GM23248 (cell line): Measurements from ENCODE around the gene MYO1E. TPM values are rescaled to one million over a fixed set of nuclear protein-coding genes. Genes with fewer than 3 reads are reported as not detected.

Source experiments
- DNase-seq: peaks from one replicate; pipeline ENCODE4 v3.0.0-alpha.2; 2015
- H2AFZ ChIP-seq: fragments of 200-600 bp; sonication (generic); 2 replicates; pipeline ENCODE4 v1.6.1; 2016; ENCODE audit warnings: antibody characterized with exemption
- H3F3A ChIP-seq: fragments of 200-600 bp; sonication (generic); 2 replicates; pipeline ENCODE4 v1.6.1; 2016; ENCODE audit warnings: mild to moderate bottlenecking, antibody characterized with exemption, mixed run types; ENCODE audit not compliant: insufficient read depth
- H3K27ac ChIP-seq: fragments of 200-600 bp; sonication (generic); 2 replicates; pipeline ENCODE4 v1.5.1; 2016; ENCODE audit warnings: mild to moderate bottlenecking
- H3K27me3 ChIP-seq: fragments of 200-600 bp; sonication (generic); replicated peaks from 2 replicates; pipeline ENCODE4 v1.6.1; 2016; ENCODE audit warnings: mild to moderate bottlenecking; ENCODE audit not compliant: insufficient read depth
- H3K36me3 ChIP-seq: fragments of 200-600 bp; sonication (generic); 2 replicates; pipeline ENCODE4 v1.6.1; 2016; ENCODE audit warnings: low read depth, mild to moderate bottlenecking
- H3K4me1 ChIP-seq: fragments of 200-600 bp; sonication (generic); 2 replicates; pipeline ENCODE4 v1.6.1; 2016; ENCODE audit warnings: mild to moderate bottlenecking; ENCODE audit not compliant: insufficient read depth
- H3K4me2 ChIP-seq: fragments of 200-600 bp; sonication (generic); one replicate; pipeline ENCODE4 v1.6.1; 2016; ENCODE audit warnings: mild to moderate bottlenecking; ENCODE audit not compliant: unreplicated experiment
- H3K4me3 ChIP-seq: fragments of 200-600 bp; sonication (generic); 2 replicates; pipeline ENCODE4 v1.5.1; 2016; ENCODE audit warnings: mild to moderate bottlenecking
- H3K79me2 ChIP-seq: fragments of 200-600 bp; sonication (generic); 2 replicates; pipeline ENCODE4 v1.6.1; 2016; ENCODE audit warnings: mild to moderate bottlenecking; ENCODE audit not compliant: insufficient read depth
- H3K9ac ChIP-seq: fragments of 200-600 bp; sonication (generic); 2 replicates; pipeline ENCODE4 v1.6.1; 2016; ENCODE audit warnings: mild to moderate bottlenecking
- H3K9me2 ChIP-seq: fragments of 200-600 bp; sonication (generic); 2 replicates; pipeline ENCODE4 v1.6.1; 2016; ENCODE audit warnings: mixed run types, mild to moderate bottlenecking, moderate library complexity; ENCODE audit not compliant: insufficient read depth
- H3K9me3 ChIP-seq: fragments of 200-600 bp; sonication (generic); one replicate; pipeline ENCODE4 v1.6.1; 2017; ENCODE audit warnings: low read depth
- H4K20me1 ChIP-seq: fragments of 200-600 bp; sonication (generic); 2 replicates; pipeline ENCODE4 v1.6.0; 2016; ENCODE audit not compliant: insufficient read depth
- EZH2 ChIP-seq: fragments of 200-600 bp; sonication (generic); IDR thresholded peaks from 2 replicates; pipeline ENCODE4 v1.6.1; 2018; ENCODE audit warnings: antibody characterized with exemption, mild to moderate bottlenecking; ENCODE audit not compliant: insufficient read depth, poor library complexity, severe bottlenecking
- EZH2phosphoT487 ChIP-seq: fragments of 200-600 bp; sonication (generic); IDR thresholded peaks from 2 replicates; pipeline ENCODE4 v1.6.1; 2018; ENCODE audit warnings: antibody characterized with exemption, moderate library complexity, mild to moderate bottlenecking, low read depth; ENCODE audit not compliant: insufficient read depth
- WGBS, 2 experiments: methylation state at CpG; one replicate each; pipeline ENCODE4 v1.1.6; 2015 to 2017; ENCODE audit warnings: low lambda C conversion rate in 2 of 2, low coverage in 1 of 2; ENCODE audit errors: missing lambda C conversion rate in 2 of 2; 5-methylcytosine and 5-hydroxymethylcytosine counted together
- in situ Hi-C: fragments of 300-500 bp; cut with MboI; formaldehyde crosslinking; loops from 2 replicates; pipeline ENCODE4 v1.15.0; 2020
- polyA plus RNA-seq: library from polyadenylated mRNA; unstranded; fragments of >200 nt; fragmentation: Nextera tagmentation; extraction: Ambion mirVana; gene quantifications from 2 replicates; pipeline ENCODE4 v1.2.1, GENCODE V29; 2016
- total RNA-seq: library from RNA; depleted of rRNA; stranded (reverse); fragments of >200 nt; shearing (Covaris generic); gene quantifications from 2 replicates; pipeline ENCODE4 v1.2.3, GENCODE V29; 2014

Gene MYO1E
- total and polyA plus RNA-seq, 2 experiments from 2014 or later, result 155 to 190 TPM

- in situ Hi-C loops, result no loop called here
- H3K27ac ChIP-seq, result no peak overlapping the region
Observed at GRCh38 chr15:59143281-59143680, 229.4 kb downstream of the MYO1E start.

DNA sequence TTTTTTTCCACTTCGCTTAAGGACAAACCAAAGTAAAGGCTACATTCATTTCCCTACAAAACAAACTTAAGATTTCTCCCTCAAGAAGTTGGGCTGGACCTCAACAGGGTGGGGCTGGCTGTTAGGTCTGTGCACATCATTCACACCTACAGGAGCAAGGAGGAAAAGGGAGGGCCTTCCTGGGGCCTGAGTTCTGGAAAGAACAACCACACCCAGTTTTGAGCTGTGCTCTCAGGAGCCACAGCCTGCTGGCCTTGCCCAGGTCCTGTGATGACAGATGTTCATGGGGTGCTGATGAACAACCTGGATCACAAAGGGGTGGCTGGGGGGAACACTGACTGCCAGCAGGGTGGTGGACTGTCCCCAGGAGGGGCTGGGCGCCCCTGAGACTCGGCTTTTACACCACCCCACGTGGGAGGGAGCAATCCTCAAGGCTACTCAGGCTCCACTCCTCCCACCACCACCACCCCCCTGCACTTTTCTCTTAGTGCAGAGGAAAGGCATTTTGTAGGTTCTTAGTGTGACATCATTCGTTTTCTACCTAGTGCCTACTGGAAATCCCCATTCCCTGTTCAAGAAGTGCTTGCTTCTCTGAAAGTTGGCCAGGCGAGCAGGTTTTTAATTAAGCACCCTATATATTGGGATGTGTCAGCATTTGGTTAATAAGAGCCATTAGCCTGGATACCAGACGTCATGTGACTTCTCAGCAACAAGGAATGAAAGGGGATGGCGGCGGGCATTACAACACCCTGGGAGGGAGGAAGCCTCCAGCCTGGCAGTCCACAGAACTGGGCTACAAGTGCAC is 232.0 kb downstream of the MYO1E start:
- Histone ChIP-seq H3K9me3 (no peaks in the 10 kb centered on the region), H3F3A (peaks cover 22% of the 10 kb centered on the region; the same call in 1 of the 2 replicates), H3K36me3 (peaks cover 24% of the 10 kb centered on the region), H3K27ac (no peak overlapping the region), H3K4me1 (no peaks in the 10 kb centered on the region), H3K9ac (no peak overlapping the region), H4K20me1 (no peaks in the 10 kb centered on the region), H2AFZ (no peak overlapping the region), H3K79me2 (no peaks in the 10 kb centered on the region), H3K9me2 (no peaks in the 10 kb centered on the region), H3K4me2 (no peak overlapping the region), H3K27me3 (no peaks in the 10 kb centered on the region), H3K4me3 (no peak overlapping the region)
- in situ Hi-C loops, result no loop called here
- TF ChIP-seq EZH2phosphoT487, result no peak
- TF ChIP-seq EZH2, result no peak
- 91 to 92% methylated on average over 9 of the region's 9 CpGs for WGBS, 2 experiments
- no peak for DNase-seq

More at GRCh38 chr15:59143281-59143680, 229.4 kb downstream of the MYO1E start:
- peaks cover 21% of the 10 kb centered on the region; the same call in 1 of the 2 replicates for H3K36me3 ChIP-seq
- no peaks in the 10 kb centered on the region for H3K9me2 ChIP-seq
- no peak overlapping the region for H3K4me3 ChIP-seq
- H3K9ac ChIP-seq, result no peak overlapping the region
- WGBS, 2 experiments, result 89 to 94% methylated on average over 5 of the region's 5 CpGs
- TF ChIP-seq EZH2phosphoT487, result no peak
- TF ChIP-seq EZH2, result no peak
- H3F3A ChIP-seq, result peaks cover 11% of the 10 kb centered on the region; the same call in 1 of the 2 replicates
- no peak overlapping the region for H3K4me2 ChIP-seq
- H3K27me3 ChIP-seq, result no peaks in the 10 kb centered on the region
- H2AFZ ChIP-seq, result no peak overlapping the region
- no peaks in the 10 kb centered on the region for H4K20me1 ChIP-seq
- DNase-seq, result no peak
- no peaks in the 10 kb centered on the region for H3K9me3 ChIP-seq
- peaks cover 7% of the 10 kb centered on the region for H3K4me1 ChIP-seq
- H3K79me2 ChIP-seq, result no peaks in the 10 kb centered on the region

GRCh38 chr15:59138243-59138642 is 234.4 kb downstream of the MYO1E start:
- peaks cover 22% of the 10 kb centered on the region; the same call in 1 of the 2 replicates for H3F3A ChIP-seq
- DNase-seq, result peak; percentile 60
- H2AFZ ChIP-seq, result no peak overlapping the region
- no peaks in the 10 kb centered on the region for H3K4me1 ChIP-seq
- H3K4me2 ChIP-seq, result no peak overlapping the region
- peaks cover under 1% of the 10 kb centered on the region for H3K79me2 ChIP-seq
- in situ Hi-C loops, result no loop called here
- no peaks in the 10 kb centered on the region for H3K27me3 ChIP-seq
- WGBS, 2 experiments, result 63 to 75% methylated on average over 7 of the region's 7 CpGs
- TF ChIP-seq EZH2phosphoT487, result no peak
- TF ChIP-seq EZH2, result no peak
- no peaks in the 10 kb centered on the region for H3K9me2 ChIP-seq
- no peaks in the 10 kb centered on the region for H3K9me3 ChIP-seq
- no peaks in the 10 kb centered on the region for H4K20me1 ChIP-seq
- no peak overlapping the region for H3K27ac ChIP-seq
- no peak overlapping the region for H3K9ac ChIP-seq
- H3K4me3 ChIP-seq, result no peak overlapping the region
- H3K36me3 ChIP-seq, result peaks cover 44% of the 10 kb centered on the region

- 36 to 72% methylated on average over 2 of the region's 2 CpGs for WGBS, 2 experiments
- in situ Hi-C loops, result no loop called here
- Histone ChIP-seq H3K9ac (no peak overlapping the region), H3K27me3 (no peaks in the 10 kb centered on the region), H4K20me1 (no peaks in the 10 kb centered on the region), H3K9me3 (no peaks in the 10 kb centered on the region), H3K79me2 (peaks cover 7% of the 10 kb centered on the region), H3K4me2 (no peak overlapping the region), H2AFZ (no peak overlapping the region), H3K4me3 (no peak overlapping the region), H3F3A (peaks cover 24% of the 10 kb centered on the region; the same call in 1 of the 2 replicates), H3K9me2 (no peaks in the 10 kb centered on the region), H3K36me3 (peaks cover 50% of the 10 kb centered on the region), H3K27ac (no peak overlapping the region), H3K4me1 (no peaks in the 10 kb centered on the region)
- TF ChIP-seq EZH2, result no peak
- no peak for DNase-seq
Observed at GRCh38 chr15:59137566-59137965, 235.1 kb downstream of the MYO1E start.
